ENCODE data around the gene ENAM. TPM values are rescaled to one million over a fixed set of nuclear protein-coding genes. Genes with fewer than 3 reads are reported as not detected.

Gene ENAM
- total and polyA plus RNA-seq, 9 of the 15 experiments (the other 6 are each of a cell fraction or from before 2014, with no cell fraction given) = 0.04 to 0.09 (median 0.04) TPM; not detected in 6

- peak; percentile 35; the same call in 1 of the 2 replicates for TF ChIP-seq ZNF644 (tag; IDR thresholded peaks at IDR 0.05; ENCODE audit: low read depth)
- peak; percentile 65 for TF ChIP-seq EP300 (IDR thresholded peaks at IDR 0.05; ENCODE audit: low read length)
- no peak for TF ChIP-seq SMARCA5 (IDR thresholded peaks at IDR 0.05)
- no peak; the same call in 1 of the 2 replicates for TF ChIP-seq PHF21A (IDR thresholded peaks at IDR 0.05; ENCODE audit: borderline replicate concordance, low read depth)
- no peak for TF ChIP-seq ETS2 (tag; IDR thresholded peaks at IDR 0.05; ENCODE audit: borderline replicate concordance, poor library complexity, severe bottlenecking)
- TF ChIP-seq CHD4 (IDR thresholded peaks at IDR 0.05; ENCODE audit: insufficient read depth, insufficient replicate concordance, low read depth, low read length, poor library complexity, severe bottlenecking) = no peak
- peak; percentile 88 to 96; a peak in 3 of 4 replicates for TF ChIP-seq ETV6 (IDR thresholded peaks at IDR 0.05; ENCODE audit: borderline replicate concordance in 1 of 2, low read depth in 2 of 2, low read length in 1 of 2)
- TF ChIP-seq ETV6 (CRISPR knock-in tag; IDR thresholded peaks at IDR 0.05; ENCODE audit: borderline replicate concordance) = 0 out of 2 replicates have a peak, but pooled peaks have one; percentile 59
- no peak for TF ChIP-seq CBX2 (IDR thresholded peaks at IDR 0.05; ENCODE audit: insufficient read depth, low read length, poor library complexity, severe bottlenecking)
- no peak for TF ChIP-seq NFIX (CRISPR knock-in tag; IDR thresholded peaks at IDR 0.05; ENCODE audit: low read depth)
- peak; percentile 88 for TF ChIP-seq HCFC1 (IDR thresholded peaks at IDR 0.05; ENCODE audit: low read depth, low read length)
- TF ChIP-seq HSF4 (CRISPR knock-in tag; IDR thresholded peaks at IDR 0.05; ENCODE audit: borderline replicate concordance) = no peak
- TF ChIP-seq CBX5 (IDR thresholded peaks at IDR 0.05; ENCODE audit: borderline replicate concordance, low read depth) = peak; percentile 91
- no peak for TF ChIP-seq SRSF7 (optimal IDR thresholded peaks at IDR 0.05; ENCODE audit: low read depth, low read length)
- TF ChIP-seq, protein P1, sequence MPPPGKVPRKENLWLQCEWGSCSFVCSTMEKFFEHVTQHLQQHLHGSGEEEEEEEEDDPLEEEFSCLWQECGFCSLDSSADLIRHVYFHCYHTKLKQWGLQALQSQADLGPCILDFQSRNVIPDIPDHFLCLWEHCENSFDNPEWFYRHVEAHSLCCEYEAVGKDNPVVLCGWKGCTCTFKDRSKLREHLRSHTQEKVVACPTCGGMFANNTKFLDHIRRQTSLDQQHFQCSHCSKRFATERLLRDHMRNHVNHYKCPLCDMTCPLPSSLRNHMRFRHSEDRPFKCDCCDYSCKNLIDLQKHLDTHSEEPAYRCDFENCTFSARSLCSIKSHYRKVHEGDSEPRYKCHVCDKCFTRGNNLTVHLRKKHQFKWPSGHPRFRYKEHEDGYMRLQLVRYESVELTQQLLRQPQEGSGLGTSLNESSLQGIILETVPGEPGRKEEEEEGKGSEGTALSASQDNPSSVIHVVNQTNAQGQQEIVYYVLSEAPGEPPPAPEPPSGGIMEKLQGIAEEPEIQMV (tag; conservative IDR thresholded peaks at IDR 0.05; ENCODE audit: low read depth) = no peak
- peak; percentile 66 for TF ChIP-seq NFRKB (IDR thresholded peaks at IDR 0.05; ENCODE audit: low read depth)
- TF ChIP-seq MIER1 (IDR thresholded peaks at IDR 0.05; ENCODE audit: low read depth) = no peak
- no peak for TF ChIP-seq ERF (CRISPR knock-in tag; IDR thresholded peaks at IDR 0.05)
- TF ChIP-seq POLR3G (IDR thresholded peaks at IDR 0.05; ENCODE audit: extremely low read depth, insufficient read length, insufficient replicate concordance) = no peak
- TF ChIP-seq ZNF431 (CRISPR knock-in tag; IDR thresholded peaks at IDR 0.05) = peak; percentile 61
- no peak for TF ChIP-seq SREBF1 (IDR thresholded peaks at IDR 0.05; ENCODE audit: borderline replicate concordance, low read depth, low read length)
- peak; percentile 85 for TF ChIP-seq HNRNPLL (IDR thresholded peaks at IDR 0.05; ENCODE audit: low read depth, low read length, poor library complexity, severe bottlenecking)
- peak; percentile 91 for TF ChIP-seq ELF1 (tag; IDR thresholded peaks at IDR 0.05)
- TF ChIP-seq, protein P2, sequence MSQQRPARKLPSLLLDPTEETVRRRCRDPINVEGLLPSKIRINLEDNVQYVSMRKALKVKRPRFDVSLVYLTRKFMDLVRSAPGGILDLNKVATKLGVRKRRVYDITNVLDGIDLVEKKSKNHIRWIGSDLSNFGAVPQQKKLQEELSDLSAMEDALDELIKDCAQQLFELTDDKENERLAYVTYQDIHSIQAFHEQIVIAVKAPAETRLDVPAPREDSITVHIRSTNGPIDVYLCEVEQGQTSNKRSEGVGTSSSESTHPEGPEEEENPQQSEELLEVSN (IDR thresholded peaks at IDR 0.05; ENCODE audit: borderline replicate concordance in 1 of 2, extremely low read depth in 1 of 2, insufficient read depth in 1 of 2, insufficient read length in 1 of 2, low read depth in 1 of 2, low read length in 1 of 2, poor library complexity in 1 of 2, severe bottlenecking in 1 of 2) = peak in 1 of 2 experiments; percentile 29
- TF ChIP-seq SRSF3 (IDR thresholded peaks at IDR 0.05; ENCODE audit: insufficient read depth, low read length) = no peak
Measured at GRCh38 chr4:70687821-70688794, 59.6 kb downstream of the ENAM start, which contains the start of gene UTP3 (continued).

Measured in K562 (cell line).